GM19455 (cell line): ENCODE measurements around the gene SEZ6.

ENCODE experiments used
- ATAC-seq: cut with Tn5 transposase; IDR thresholded peaks from one replicate; pipeline ENCODE4 v1.9.1; 2021; ENCODE audit not compliant: unreplicated experiment

SEZ6 gene, protein sequence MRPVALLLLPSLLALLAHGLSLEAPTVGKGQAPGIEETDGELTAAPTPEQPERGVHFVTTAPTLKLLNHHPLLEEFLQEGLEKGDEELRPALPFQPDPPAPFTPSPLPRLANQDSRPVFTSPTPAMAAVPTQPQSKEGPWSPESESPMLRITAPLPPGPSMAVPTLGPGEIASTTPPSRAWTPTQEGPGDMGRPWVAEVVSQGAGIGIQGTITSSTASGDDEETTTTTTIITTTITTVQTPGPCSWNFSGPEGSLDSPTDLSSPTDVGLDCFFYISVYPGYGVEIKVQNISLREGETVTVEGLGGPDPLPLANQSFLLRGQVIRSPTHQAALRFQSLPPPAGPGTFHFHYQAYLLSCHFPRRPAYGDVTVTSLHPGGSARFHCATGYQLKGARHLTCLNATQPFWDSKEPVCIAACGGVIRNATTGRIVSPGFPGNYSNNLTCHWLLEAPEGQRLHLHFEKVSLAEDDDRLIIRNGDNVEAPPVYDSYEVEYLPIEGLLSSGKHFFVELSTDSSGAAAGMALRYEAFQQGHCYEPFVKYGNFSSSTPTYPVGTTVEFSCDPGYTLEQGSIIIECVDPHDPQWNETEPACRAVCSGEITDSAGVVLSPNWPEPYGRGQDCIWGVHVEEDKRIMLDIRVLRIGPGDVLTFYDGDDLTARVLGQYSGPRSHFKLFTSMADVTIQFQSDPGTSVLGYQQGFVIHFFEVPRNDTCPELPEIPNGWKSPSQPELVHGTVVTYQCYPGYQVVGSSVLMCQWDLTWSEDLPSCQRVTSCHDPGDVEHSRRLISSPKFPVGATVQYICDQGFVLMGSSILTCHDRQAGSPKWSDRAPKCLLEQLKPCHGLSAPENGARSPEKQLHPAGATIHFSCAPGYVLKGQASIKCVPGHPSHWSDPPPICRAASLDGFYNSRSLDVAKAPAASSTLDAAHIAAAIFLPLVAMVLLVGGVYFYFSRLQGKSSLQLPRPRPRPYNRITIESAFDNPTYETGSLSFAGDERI

DNA sequence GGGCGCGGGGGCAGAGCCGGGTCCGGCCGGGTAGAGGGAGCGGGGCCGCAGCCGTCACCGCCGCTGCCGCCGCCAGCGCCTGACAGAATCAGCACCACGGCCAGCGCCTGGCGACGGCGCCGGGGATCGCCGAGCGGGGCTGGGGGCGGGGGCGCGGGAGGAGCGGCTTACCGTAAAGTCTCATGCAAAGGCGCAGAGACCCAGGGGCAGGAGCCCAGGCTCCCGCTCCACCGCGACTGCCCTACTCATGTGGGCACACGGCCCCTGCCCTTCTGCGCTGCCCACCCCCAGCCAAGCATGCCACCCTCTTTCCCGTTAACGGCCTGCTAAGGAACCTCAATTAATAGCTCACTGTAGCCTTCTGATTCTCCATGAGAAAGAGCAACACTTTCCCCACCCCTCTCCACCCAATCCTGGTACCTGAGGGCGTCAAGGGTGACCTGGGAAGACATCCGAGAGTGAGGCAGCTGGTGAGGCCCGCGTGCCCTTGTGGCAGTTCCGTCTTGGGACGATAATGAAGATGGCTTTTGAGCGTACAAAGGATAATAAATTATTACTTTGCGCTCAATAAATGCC lies at the start of gene SEZ6:
SEZ6 (minus strand) TSS at position 98 of the 576 bp plus-strand sequence. CDS start 164 bp downstream, outside the sequence.
- no peak for ATAC-seq

DNA sequence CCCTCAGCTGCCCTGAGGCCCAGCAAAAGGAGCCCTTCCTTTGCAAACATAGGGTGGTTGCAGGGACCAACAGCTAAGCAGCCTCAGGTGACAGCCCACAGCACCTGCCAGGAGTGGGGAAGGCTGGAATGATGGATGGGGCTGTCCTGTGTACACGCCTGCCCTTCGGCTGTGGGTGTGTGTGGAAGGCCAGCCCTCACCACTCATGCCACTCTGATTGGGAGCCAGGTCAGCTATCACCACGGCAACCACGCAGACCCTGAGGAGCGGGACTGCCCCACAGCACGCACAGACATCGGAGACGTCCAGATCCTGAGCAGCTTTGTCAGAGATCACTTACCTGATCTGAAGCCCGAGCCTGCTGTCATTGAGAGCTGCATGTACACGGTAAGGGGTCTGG lies 49.0 kb upstream of the SEZ6 start:
- no peak for ATAC-seq

DNA sequence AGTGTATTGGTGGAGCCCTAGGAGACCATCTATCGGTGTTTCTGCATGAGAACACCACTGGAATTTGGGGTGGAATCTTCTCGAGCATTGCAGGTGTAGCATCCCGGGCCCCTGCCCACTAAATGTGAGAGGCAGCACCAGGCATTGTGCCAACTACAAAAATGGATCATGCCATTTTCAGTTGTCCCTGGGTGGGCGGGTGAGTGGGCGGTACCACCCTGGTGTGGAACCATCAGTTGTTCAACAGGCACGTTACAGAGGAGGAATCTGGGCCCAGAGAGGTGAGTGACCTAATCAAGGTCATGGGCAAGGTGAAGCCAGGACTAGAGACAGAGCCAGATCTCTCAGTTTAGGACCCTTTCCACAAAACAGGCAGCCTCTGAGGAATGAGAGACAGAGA lies 45.9 kb upstream of the SEZ6 start:
- ATAC-seq = no peak

DNA sequence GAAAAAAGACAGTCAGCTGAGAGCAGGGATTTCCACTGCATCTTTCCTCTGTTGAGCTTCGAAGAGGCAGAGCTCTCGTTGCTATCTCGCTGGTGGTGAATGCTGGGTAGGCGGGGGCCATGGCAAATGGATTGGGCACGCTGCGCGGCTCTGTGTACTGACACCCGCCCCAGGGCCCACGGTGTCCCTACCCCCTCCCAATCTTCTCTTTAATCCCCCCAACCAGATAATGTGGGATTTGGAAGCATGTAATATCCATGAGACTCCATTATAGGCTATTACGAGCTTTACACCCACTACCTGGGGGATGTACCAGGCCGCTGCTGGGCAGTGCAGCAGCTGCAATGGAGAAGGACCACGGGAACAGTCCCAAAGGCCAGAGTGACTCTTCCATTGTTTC lies 45.4 kb upstream of the SEZ6 start:
- ATAC-seq = no peak

DNA sequence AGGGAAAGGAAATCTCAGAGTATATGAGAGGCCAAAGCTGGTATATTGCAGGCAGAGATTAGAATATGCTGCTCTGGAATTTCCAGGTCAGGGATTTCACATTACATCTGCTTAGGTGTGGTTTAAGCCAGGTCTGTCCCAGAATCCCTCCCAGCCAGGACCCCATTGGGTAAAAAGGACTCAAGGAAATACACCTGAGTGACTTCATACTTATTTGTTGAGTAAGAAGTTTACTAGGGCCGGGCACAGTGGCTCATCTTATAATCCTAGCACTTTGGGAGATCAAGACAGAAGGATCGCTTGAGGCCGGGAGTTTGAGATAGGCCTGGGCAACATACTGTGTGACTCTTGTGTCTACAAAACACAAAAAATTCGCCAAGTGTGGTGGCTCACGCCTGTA lies 44.3 kb upstream of the SEZ6 start:
- no peak for ATAC-seq

DNA sequence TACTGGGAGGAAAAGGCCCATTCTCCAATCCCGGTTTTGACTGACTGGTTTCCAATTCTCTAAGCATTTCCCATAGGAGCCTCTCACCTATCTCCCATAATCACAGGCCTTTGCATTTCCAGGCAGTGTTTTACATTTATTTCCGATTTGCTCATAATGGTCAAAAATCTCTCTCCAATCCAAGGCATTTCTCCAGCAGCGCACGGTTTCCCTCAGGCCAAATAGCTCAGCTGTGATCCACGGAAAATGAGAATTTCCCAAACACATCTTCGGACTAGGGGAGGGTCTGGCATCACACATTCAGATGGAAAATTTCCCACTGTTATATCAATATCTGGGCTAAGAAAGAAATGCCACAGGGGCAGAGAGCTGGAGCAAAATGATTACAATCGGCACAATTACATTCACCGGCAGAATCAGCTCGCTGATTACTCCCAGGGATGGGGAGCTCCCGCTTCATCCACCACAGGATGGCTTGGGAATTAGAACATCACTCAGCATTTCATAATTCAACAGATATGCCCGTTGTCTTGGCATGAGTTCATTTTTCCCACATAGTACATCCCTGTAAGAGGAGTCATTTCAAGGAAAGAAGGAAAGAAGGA lies 43.8 kb upstream of the SEZ6 start:
- ATAC-seq = no peak

DNA sequence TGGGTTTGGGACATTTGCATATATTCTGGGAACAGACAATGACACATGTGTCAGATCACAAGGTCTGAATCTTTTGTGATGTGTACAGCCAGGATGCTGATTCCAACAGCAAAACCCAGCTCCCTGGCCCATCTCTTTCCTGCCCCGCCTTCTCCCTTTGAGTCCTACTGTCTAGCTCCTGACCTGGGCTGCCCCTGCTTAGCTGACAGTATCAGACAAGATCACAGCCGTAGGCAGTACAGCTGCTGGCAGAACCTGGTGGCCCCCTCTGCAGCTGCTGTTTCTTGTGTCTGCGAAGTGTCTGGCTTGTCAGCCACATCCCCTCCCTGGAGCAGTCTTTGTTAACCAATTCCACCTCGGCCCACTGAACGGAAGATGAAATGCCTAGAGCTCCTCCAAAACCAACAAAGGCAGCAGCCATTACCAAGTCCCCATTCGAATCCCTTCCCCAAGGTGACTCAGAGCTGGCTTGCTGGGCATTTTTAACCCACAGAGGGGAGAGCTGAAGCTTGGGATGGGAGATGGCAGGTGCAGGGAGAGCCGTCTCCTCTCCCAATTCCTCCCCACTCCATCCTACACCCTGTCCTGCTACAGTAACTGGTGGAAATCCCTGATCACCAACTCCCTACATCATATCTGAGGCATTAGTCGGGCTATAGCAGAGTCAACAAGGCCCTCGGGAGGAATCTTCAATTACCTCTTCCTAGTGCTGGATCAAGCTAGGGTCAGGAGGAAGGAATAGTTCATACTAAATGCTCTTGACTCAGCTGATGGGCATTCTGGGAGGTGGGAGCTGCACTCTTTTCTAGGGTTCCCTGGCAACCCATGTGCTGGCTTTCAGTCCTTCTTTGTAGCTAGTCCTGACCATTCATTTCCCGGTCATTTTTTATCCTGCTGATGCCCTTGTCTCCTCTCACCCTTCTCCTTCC lies 42.9 kb upstream of the SEZ6 start:
- no peak for ATAC-seq

DNA sequence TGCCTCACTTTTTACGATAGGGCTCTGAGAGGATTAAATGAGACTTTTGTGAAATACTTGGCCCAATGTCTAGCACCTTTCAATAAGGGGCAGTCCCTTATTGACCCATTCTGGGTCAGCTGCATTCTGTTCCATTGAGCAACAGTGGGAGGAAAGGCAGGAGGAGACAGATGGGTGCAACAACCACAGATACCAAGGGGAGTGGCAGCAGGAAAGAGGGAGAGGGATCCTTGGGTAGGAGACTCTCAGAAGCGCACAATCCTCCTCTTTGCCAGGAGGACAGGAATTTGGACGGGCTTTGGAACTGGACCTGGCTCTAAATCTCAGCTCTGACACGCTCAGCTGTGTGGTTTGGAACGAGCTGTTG lies 40.6 kb upstream of the SEZ6 start:
- no peak for ATAC-seq

DNA sequence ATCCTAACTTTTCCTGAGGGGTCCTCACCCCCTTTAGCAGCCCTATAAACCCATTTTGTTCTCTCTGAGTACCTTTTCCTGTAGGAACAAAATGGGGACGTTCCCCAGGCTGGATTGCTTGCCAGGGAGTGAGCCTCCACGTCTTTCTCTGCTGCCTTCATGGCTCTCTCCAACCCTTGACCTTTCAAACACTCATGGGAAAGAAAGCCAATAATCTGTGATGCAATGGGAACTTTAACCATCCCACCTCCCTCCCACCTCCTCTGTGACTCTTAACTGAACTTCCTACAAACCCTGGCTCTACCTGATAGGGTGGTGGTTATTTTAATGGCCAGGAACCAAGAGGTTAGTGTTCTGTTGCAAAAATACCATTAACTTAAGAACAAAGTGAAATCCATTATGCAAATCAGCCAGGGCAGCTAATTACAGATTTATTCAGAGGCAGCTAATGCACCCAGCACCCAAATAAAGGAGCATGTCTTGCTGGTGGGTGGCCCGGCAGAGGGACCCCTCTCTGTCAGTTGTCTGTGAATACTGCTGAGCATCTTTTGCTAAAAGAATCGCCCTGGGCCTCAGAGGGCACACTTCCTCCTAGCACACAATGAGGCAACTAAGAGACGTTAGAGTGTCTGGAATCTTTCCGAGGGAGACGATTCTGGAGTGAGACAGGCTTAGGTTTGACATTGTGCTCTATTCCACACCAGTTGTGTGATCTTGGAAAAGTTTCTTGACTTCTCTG lies 40.1 kb upstream of the SEZ6 start:
- ATAC-seq = no peak

DNA sequence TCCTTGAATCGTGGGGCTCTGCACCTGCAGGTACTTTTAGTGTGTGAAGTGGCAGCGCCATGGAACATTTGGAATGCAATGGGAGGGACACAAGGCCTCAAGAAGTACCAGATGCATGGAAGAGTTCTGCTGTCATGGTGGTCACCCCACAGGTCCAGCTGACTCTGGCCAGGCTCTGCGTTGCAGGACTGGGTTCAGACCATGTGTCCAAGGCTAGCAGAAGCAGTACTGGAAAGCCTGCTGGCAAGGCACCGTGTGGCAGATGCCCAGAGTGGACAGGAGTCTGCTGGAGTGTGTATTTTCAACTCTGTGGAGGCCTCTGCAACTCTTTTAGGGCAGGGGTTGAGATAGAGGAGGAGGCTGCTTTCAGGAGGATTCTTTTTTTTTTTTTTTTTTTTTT lies 39.2 kb upstream of the SEZ6 start:
- ATAC-seq = no peak

DNA sequence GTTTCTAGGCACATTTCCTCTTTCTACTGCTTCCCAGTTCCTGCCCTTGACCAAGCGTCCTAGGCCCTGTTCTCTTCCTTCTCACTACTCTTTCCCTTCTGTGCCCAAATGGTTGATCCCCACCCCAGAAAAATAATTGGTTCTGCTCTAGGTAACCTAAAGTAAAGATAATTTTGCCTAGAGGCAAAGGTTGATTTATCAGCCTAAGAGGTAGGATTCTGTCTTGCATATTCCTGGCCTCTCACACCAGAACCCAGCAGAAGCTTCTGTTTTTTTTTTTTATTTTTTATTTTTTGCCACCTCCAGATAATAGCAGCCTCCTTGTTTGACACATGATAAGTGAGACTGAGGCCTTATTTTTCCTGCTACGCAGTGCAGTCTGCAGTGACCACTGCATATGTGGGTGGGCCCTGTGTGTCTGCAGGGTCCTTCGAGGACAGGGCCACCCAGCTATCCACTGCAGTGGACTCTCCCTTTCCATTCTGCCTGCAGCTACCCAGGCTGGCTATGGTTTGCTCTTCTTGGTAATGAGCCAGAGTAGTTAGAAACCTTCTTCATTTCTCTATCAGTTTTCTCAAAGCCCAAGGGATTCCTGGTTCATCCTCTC lies 37.8 kb upstream of the SEZ6 start:
- ATAC-seq = no peak

DNA sequence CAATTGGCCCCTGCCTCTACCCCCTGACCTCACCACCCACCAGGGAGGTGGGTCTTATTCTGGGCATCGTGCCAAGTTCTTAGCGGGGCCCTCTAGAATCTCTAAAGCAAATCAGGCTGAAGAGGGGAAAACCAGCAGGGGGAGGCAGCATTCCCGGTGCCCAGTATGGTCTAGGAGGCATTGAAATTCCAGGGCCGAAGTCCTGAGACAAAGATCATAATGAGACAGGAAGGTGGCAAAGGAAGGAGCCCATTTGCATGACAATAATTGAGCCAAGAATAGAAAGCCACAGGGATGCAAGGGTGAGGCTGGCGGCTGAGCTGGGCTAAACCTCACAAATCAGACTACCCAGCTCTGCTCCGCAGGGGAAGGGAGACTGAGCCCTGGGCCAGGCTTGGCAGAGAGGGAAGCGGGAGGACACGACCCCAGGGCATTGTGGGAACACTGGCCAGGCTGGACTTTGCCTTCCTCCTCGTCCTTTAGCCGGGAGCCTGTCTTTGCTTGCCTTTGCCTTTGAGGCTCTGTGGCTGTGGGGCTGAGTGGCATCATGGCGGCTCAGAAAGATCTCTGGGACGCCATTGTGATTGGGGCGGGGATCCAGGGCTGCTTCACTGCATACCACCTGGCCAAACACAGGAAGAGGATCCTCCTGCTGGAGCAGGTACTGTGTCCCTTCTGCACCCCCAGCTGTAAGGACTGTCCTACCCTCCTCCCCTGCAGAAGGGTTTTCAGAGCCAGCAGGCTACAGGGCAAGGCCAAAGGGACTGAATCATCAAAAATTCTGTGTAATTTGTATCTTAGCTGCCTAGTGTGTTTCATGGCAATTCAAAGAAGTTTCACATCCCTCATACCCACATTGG lies 37.1 kb upstream of the SEZ6 start, which contains the start of gene PIPOX:
PIPOX (plus strand) TSS at position 463 of the 860 bp plus-strand sequence; CDS start at position 548, 85 bp downstream.
- no peak for ATAC-seq

DNA sequence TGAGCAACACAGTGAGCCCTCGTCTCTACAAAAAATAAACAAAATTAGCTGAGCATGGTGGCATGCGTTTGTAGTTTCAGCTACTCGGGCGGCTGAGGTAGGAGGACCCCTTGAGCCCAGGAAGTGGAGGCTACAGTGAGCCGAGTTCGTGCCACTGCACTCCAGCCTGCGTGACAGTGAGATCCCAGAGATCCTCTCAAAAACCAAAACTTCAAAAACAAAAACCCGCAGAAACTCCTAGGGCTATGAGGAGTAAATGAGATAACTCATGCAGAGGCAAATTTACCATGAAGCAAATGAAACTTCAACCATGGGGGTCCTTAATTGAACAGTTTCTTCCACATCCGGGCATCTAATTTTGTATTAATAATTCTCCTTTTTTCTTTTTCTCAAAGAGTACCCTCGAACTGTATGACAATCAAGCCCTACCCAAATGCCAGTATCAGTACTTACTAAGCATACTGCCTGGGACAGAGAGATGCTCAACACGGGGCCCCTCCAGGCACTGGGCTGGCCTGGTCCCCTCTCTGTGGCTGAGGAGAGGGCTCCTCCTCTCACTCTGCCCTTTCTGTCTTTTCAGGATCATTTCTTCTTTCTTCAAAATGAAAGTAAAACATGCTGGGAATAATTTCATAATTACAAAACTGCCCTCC lies 36.3 kb upstream of the SEZ6 start:
- no peak for ATAC-seq

DNA sequence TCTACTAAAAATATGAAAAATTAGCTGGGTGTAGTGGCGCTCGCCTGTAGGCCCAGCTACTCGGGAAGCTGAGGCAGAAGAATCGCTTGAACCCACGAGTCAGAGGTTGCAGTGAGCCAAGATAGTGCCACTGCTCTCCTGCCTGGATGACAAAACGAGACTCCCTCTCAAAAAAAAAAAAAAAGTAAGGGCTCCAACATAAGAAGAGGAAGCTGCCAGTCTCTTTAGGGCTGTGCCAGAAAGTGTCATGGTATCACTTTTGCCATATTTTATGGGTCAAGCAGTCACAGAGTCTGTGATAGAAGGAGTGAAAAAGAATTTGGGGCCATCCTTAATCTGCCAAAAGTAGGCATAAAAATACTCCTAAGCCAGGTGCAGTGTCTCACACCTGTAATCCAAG lies 35.7 kb upstream of the SEZ6 start:
- ATAC-seq = no peak

DNA sequence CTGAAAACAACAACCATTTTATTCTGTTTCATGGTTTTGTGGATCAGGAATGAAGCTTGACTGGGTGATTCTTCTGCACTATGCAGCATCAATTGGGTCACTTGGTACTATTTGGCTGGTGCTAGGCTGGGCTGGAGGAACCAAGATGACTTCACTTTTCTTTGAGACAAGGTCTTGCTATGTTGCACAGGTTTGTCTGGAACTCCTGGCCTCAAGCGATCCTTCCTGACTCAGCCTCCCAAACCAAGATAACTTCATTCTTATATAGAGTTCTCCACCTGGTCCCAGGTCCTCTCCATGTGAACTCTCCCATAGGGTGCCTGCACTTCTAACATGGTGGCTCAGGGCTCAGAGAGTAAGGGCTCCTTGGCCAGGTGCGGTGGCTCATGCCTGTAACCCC lies 35.3 kb upstream of the SEZ6 start:
- ATAC-seq = no peak

DNA sequence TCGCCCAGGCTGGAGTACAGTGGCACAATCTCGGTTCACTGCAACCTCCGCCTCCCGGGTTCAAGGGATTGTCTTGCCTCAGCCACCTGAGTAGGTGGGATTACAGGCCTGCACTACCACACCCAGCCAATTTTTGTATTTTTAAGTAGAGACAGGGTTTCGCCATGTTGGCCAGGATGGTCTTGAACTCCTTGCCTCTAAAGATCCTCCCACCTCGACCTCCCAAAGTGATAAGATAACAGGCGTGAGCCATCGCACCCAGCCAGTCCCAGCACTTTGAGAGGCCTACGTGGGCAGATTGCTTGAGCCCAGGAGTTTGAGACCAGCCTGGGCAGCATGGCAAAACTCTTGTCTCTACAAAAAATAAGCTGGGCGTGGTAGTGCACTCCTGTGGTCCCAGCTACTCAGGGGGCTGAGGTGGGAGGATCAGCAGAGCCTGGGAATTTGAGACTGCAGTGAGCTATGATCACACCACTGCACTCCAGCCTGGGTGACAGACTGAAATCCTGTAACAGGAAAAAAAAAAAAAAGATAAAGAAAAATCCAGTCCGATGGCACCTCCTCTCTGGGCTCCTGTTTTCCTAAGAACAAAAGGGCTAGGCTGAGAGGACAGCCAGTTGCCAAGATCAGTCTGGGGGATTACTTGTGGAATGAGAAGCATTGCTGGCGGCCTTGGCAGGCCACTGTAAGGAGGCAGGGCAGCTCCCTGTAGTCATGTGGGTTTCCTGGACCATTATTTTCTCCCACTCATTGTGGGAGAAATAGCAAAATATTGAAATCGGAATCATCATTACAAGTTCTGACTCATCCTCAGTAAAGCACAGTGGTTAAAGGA lies 34.1 kb upstream of the SEZ6 start:
- no peak for ATAC-seq
